Measurements from ENCODE around the gene GPC1. TPM values are rescaled to one million over a fixed set of nuclear protein-coding genes. Genes with fewer than 3 reads are reported as not detected.

GPC1 gene
- total and polyA plus RNA-seq, 10 donors = 4.1 to 25.0 (median 15.1) TPM

- no peaks in the 10 kb centered on the region for H3K4me1 ChIP-seq
- no peak for TF ChIP-seq POLR2AphosphoS5 (IDR thresholded peaks at IDR 0.05)
- TF ChIP-seq POLR2A (IDR thresholded peaks at IDR 0.05) = no peak
- no peak for TF ChIP-seq CTCF (IDR thresholded peaks at IDR 0.05 in 8 of 11, conservative IDR thresholded peaks at IDR 0.05 in 3 of 11)
- no peaks in the 10 kb centered on the region for H3K9me3 ChIP-seq
- no peak overlapping the region for H3K27ac ChIP-seq
- peak; percentile 30 for DNase-seq
- H3K27me3 ChIP-seq (replicated peaks in 1 of 7) = no peaks in the 10 kb centered on the region
- intact Hi-C loops (cut with DNase I; ENCODE audit: low total_unique reads) = no loop called here
- H3K4me3 ChIP-seq = no peak overlapping the region
- H3K36me3 ChIP-seq = peaks cover 0 to 61% (median 13%) of the 10 kb centered on the region in 6 donors
- whole genome bisulfite sequencing, 5 donors = 92 to 96% (median 95%) methylated on average over 7 of the region's 7 CpGs
These were observed 68.4 kb downstream of the GPC1 start for GRCh38 chr2:240503848-240504247.

GRCh38 chr2:240505910-240506309 is 70.4 kb downstream of the GPC1 start:
- Histone ChIP-seq H3K4me3 (no peak overlapping the region), H3K27me3 (replicated peaks in 1 of 7) (no peaks in the 10 kb centered on the region), H3K36me3 (peaks cover 0 to 57% (median 4%) of the 10 kb centered on the region in 6 donors), H3K4me1 (no peaks in the 10 kb centered on the region), H3K9me3 (no peaks in the 10 kb centered on the region), H3K27ac (no peak overlapping the region)
- intact Hi-C loops (cut with DNase I; ENCODE audit: low total_unique reads) = no loop called here
- 84 to 93% (median 89%) methylated on average over 14 of the region's 14 CpGs for WGBS, 5 donors
- TF ChIP-seq CTCF (IDR thresholded peaks at IDR 0.05 in 8 of 11, conservative IDR thresholded peaks at IDR 0.05 in 3 of 11) (no peak), POLR2AphosphoS5 (IDR thresholded peaks at IDR 0.05) (no peak), POLR2A (IDR thresholded peaks at IDR 0.05) (no peak)
- peak; percentile 56 for DNase-seq

GRCh38 chr2:240506406-240507059 is 71.1 kb downstream of the GPC1 start:
- Histone ChIP-seq H3K36me3 (peaks cover 0 to 62% (median 7%) of the 10 kb centered on the region in 6 donors), H3K27me3 (replicated peaks in 1 of 7) (no peaks in the 10 kb centered on the region), H3K4me1 (no peaks in the 10 kb centered on the region), H3K4me3 (no peak overlapping the region), H3K27ac (no peak overlapping the region), H3K9me3 (no peaks in the 10 kb centered on the region)
- peak; percentile 38 for DNase-seq
- intact Hi-C loops (cut with DNase I; ENCODE audit: low total_unique reads) = no loop called here
- 83 to 89% (median 86%) methylated on average over 15 to 17 of the region's 17 CpGs for WGBS, 5 donors
- TF ChIP-seq POLR2AphosphoS5 (IDR thresholded peaks at IDR 0.05) = no peak
- no peak for TF ChIP-seq POLR2A (IDR thresholded peaks at IDR 0.05)
- no peak for TF ChIP-seq CTCF (IDR thresholded peaks at IDR 0.05 in 8 of 11, conservative IDR thresholded peaks at IDR 0.05 in 3 of 11)

- no peaks in the 10 kb centered on the region for H3K4me1 ChIP-seq
- no peaks in the 10 kb centered on the region for H3K9me3 ChIP-seq
- intact Hi-C loops (cut with DNase I; ENCODE audit: low total_unique reads) = no loop called here
- peaks cover 0 to 69% (median 13%) of the 10 kb centered on the region in 6 donors for H3K36me3 ChIP-seq
- DNase-seq = no peak
- 93 to 97% (median 96%) methylated on average over 5 to 6 of the region's 6 CpGs for WGBS, 5 donors
- no peak overlapping the region for H3K4me3 ChIP-seq
- no peak for TF ChIP-seq POLR2A (IDR thresholded peaks at IDR 0.05)
- TF ChIP-seq CTCF (IDR thresholded peaks at IDR 0.05 in 8 of 11, conservative IDR thresholded peaks at IDR 0.05 in 3 of 11) = no peak
- no peak for TF ChIP-seq POLR2AphosphoS5 (IDR thresholded peaks at IDR 0.05)
- H3K27ac ChIP-seq = no peak overlapping the region
- H3K27me3 ChIP-seq (replicated peaks in 1 of 7) = no peaks in the 10 kb centered on the region
These were observed 71.8 kb downstream of the GPC1 start for GRCh38 chr2:240507060-240507777.
